NCI-H2196 (cell line): ENCODE measurements around the gene PPP1R12C.

Experiments used
- DNase-seq: peaks from one replicate; lab custom pipeline; 2025; ENCODE audit not compliant: unreplicated experiment; lab: John Stamatoyannopoulos, UW

Gene PPP1R12C

GRCh38 chr19:55091126-55091910, 26.1 kb downstream of the PPP1R12C start:
- no peak for DNase-seq

- DNase-seq = no peak
Observed at GRCh38 chr19:55090564-55090963, 26.9 kb downstream of the PPP1R12C start.

GRCh38 chr19:55089342-55089944, 28.0 kb downstream of the PPP1R12C start:
- DNase-seq = no peak

DNA sequence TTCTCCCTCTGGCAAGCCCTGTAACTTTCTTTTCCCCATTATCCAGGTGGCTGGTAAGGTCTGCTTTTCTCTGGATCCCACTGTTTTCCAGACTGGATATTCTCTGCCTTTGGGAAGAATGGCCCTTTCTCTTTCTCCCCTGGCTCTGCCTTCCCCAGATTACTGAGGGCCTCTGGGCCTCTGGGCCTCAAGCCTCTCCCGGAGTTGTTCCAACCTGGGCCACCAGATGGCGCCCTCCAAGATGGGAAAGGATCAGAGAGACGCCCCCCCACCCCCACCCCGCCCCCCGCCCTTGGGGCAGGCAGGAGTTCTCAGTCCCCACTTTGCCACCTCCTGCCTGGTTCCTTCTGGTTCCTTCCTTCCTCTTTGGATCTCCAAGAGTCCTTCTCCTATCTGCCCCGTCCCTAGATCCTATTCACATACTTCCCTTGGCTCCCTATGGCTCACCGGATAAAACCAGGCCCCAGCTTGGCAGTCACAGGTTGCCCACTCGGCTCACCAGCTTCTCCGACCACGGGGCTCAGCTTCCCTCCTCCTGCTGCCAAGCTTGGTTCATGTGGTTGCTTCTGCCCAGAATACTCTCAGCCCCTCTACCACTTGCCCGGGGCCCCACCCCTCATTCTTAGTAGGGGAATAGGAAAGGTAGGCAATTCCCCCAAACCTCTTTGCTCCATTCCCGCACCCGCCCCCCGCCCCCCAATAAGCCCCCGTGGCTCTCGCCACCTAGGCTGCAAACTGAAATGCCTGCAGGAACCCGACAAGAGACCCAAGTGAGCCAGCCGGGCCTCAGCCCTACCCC, 28.7 kb downstream of the PPP1R12C start:
- peak; percentile 91 for DNase-seq

GRCh38 chr19:55088021-55088451, 29.4 kb downstream of the PPP1R12C start:
- DNase-seq = no peak

- DNase-seq = no peak
Observed at GRCh38 chr19:55087542-55087901, 29.9 kb downstream of the PPP1R12C start.

DNA sequence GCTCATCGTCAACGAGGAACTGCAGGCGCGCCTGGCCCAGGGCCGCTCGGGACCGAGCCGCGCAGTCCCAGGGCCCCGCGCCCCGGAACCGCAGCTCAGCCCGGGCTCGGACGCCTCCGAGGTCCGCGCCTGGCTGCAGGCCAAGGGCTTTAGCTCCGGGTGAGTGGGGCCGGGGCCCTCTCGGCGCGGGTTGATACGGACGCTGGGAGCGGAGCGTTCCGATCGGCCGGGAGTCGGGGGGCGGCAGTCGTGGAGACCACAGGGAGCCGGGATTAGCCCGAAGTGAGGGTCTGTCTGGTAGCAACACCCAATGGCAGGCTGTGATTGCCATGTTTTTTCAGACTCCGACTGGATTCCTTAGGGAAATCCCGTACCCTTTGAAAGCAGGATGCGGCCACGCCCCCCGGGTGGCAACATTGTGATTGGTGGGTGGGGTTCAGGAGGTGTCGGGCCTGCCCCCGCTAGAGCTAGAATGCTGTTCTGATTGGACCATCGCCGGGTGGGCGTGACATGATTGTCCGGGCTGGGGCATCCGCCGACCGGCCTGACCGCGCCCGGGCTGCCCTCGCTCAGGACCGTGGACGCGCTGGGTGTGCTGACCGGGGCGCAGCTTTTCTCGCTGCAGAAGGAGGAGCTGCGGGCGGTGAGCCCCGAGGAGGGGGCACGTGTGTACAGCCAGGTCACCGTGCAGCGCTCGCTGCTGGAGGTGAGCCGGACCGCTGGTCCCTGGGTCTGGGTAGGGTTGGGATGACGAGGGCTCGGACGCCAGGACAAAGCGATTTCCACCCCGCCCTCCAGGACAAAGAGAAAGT, 30.5 kb downstream of the PPP1R12C start:
- DNase-seq = peak; percentile 95

DNA sequence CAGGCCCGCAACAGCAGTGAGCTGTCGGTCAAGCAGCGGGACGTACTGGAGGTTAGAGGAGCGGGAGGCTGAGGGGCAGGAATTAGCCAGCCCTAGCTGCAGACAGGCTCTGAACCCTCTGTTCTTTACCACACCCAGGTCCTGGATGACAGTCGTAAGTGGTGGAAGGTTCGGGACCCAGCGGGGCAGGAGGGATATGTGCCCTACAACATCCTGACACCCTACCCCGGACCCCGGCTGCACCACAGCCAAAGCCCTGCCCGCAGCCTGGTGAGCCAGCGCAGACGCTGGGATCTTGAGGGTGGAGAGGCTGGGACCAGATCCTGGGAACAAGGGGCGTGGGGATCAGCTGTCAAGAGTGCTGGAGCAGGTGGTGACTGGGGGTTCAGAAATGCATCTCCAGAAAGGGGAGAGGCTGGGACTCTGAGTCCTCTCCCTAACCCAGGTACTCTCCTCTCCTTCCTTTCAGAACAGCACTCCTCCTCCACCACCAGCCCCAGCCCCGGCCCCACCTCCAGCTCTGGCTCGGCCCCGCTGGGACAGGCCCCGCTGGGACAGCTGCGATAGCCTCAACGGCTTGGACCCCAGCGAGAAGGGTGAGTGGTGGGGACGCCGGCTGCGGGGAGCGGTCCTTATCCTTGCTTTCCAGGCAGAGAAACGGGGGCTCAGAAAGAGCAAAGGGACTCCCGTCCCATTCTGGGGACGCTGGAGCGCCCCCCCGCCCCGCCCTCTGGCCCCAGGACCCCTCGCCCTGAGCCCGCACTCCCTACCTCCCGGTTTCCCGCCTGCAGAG, 31.3 kb downstream of the PPP1R12C start:
- no peak for DNase-seq

- DNase-seq = no peak
Observed at GRCh38 chr19:55084416-55084815, 33.0 kb downstream of the PPP1R12C start.

DNA sequence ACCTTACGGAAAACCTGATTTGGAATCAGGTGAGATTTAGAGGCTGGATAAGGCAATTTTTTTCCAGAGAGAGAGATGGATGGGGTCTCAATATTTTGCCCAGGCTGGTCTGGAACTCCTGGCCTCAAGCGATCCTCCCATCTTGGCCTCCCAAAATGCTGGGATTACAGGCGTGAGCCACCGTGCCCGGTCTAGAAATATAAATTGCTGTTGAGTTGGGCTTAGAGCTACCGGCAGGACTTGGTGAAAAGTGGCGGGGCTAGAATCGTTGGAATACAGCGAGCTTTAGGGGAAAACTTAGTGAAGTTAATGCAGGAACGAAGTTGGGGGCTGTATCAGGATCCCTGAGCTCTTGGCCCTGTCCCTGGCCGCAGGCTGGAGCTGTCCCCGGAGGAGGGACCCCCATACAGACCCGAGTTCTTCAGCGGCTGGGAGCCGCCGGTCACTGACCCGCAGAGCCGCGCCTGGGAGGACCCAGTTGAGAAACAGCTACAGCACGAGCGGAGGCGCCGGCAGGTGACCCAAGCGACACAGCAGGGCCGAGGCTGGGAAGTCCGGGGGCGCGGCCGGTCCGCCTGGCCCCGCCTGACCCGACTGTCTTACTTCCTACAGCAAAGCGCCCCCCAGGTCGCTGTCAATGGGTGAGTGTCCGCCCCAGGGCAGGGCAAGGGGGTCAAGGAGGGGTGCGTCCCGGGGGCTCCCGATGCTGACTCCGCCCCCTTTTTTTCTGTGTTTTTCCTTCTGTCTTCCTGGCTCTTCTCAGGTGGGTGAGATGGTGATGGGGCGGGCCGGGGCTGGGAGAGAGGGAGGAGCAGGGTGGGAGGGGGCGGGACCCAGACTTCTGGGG, 34.2 kb downstream of the PPP1R12C start:
- DNase-seq = no peak

DNA sequence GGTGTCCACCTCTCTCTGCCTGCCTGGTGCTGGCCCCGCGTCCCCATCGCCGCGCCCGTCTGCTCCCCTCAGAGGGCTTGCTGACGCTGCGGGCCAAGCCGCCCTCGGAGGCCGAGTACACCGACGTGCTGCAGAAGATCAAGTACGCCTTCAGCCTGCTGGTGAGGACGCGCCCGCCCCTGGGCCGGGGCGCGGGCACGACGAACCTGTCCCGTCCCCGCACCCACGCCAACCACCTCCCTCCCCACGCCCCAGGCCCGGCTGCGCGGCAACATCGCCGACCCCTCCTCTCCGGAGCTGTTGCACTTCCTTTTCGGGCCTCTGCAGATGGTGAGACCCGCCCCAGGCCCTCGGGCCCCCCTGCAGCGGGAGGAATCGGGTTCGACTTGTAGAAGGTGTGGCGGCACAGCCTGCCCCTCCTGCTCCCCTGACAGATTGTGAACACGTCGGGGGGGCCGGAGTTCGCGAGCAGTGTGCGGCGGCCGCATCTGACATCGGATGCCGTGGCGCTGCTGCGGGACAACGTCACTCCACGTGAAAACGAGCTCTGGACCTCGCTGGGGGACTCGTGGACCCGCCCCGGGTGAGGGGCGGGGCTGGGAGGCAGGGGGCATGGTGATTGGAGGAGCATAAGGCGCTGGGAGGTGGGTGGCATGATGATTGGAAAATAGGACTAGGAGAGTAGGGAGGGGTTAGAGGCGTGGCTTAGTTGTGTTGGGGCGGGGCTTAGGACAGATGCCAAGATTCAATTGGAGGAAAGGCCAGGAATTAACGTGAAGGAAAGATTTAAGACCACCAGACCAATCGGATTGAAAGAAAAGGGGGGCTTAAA, 35.2 kb downstream of the PPP1R12C start:
- no peak for DNase-seq

DNA sequence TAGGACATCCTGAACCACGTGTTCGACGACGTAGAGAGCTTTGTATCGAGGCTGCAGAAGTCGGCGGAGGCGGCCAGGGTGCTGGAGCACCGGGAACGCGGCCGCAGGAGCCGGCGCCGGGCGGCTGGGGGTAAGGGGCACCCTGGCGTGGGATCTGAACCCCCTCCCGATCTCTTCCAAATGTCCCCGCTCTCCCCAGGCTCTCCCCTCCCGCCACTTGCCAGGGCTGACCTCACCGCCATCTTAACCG, 35.7 kb downstream of the PPP1R12C start:
- DNase-seq = no peak

GRCh38 chr19:55080968-55081769, 36.3 kb downstream of the PPP1R12C start:
- peak; percentile 74 for DNase-seq

DNA sequence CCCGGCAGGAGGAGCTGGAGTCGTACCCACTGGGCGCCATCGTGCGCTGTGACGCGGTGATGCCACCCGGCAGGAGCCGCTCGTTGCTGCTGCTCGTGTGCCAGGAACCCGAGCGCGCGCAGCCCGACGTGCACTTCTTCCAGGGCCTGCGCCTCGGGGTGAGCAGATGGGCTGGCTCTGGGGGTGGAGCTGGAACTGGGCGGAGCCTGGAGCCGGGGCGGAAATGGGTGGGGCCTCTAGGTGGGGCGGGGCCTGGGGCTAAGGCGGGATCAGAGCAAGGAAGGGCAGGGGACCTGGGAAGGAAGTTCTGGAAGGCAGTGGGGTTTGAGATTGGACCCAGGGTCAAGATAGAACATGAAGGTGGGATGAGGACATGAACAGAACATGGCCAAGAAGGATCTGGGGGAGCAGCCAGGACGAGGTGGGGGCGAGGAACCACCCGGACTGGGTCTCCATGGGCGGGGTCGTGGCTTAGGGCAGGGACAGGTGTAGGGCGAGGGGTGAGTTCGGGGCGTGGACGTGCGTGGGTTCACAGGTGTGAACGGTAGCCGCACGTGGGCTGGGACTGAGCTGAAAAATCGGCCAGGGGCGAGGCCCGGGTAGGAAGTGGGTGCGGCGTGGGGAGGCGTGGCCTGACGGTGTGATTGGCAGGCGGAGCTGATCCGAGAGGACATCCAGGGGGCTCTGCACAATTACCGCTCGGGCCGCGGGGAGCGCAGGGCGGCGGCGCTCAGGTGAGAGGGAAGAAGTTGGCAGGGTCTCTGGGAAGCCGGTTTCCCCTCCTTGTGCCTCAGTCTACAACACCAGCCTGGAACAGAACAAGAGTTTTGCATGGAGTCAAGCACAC, 37.1 kb downstream of the PPP1R12C start:
- DNase-seq = peak; percentile 90

GRCh38 chr19:55079400-55080038, 37.9 kb downstream of the PPP1R12C start:
- DNase-seq = no peak

- DNase-seq = no peak
Observed at GRCh38 chr19:55078996-55079395, 38.4 kb downstream of the PPP1R12C start.

DNA sequence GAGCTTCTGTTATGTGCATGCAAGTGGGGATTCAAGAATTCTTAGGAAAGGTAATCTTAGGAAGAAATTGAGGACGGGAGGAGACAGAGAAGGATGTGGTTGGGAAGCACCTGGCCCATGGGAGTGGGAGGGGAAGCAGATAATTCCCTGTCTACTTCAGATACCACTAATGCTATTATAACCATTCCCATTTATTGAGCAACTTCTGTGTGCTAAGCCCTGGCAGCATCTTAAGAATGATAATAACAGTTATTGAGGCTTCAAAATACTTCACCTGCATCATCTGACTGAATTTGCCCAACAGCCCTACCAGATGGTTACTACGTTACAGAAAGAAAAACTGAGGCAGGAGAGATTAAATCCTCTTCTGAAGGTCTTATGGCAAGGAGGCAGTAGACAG, 40.3 kb downstream of the PPP1R12C start:
- no peak for DNase-seq
